HG02610 (cell line): ENCODE data around the gene GSTO1.

Source experiments
- ATAC-seq: cut with Tn5 transposase; IDR thresholded peaks from one replicate; pipeline ENCODE4 v1.9.1; 2021; ENCODE audit warnings: mild to moderate bottlenecking, moderate library complexity; ENCODE audit not compliant: unreplicated experiment

GSTO1 gene

GRCh38 chr10:104273899-104274575, 19.3 kb downstream of the GSTO1 start:
- no peak for ATAC-seq

DNA sequence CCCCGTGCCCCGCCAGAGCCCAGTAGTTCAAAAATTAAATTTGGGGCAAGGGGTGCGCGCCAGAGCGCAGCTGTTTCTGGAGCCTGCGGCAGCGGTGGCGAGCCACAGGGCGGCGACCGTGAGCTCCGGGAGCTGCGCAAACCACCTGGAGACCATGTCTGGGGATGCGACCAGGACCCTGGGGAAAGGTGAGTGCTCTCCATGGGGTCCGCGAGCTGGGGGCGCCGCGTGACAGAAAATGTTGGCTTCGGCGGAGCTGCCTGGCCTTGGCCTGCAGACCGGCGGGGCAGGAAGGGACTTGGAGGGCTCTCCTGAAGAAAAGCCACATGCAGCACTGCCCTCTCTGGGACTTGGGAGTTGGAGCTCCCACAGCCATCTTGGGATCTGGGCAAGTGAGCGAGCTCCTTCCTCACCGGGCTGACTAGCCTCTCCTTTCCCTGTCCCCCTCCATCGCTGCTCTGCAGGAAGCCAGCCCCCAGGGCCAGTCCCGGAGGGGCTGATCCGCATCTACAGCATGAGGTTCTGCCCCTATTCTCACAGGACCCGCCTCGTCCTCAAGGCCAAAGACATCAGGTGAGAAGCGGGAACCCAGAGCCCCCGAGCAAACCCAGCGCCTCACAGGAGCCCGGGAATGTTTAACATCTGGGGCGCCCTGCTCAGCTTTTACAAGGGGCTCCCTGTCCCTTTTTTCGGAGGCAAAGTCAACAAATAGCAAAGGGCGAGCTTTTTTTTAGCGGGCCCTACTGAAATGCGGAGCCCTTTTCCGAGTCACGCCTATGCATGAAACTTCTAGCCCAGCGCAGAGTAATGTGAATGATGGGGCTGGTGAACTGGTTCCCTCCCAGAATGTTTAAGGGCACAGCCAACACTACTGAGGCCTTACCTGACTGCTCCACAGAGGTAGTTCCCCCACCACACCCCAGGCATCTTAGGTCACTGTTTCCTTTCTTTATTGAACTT, 20.4 kb downstream of the GSTO1 start:
- peak; percentile 86 for ATAC-seq

GRCh38 chr10:104276192-104276591, 21.5 kb downstream of the GSTO1 start:
- ATAC-seq = no peak

- no peak for ATAC-seq
Measured at GRCh38 chr10:104277785-104278184, 23.1 kb downstream of the GSTO1 start.

GRCh38 chr10:104279550-104280259, 25.0 kb downstream of the GSTO1 start:
- no peak for ATAC-seq

- no peak for ATAC-seq
Measured at GRCh38 chr10:104281694-104282093, 27.0 kb downstream of the GSTO1 start.

DNA sequence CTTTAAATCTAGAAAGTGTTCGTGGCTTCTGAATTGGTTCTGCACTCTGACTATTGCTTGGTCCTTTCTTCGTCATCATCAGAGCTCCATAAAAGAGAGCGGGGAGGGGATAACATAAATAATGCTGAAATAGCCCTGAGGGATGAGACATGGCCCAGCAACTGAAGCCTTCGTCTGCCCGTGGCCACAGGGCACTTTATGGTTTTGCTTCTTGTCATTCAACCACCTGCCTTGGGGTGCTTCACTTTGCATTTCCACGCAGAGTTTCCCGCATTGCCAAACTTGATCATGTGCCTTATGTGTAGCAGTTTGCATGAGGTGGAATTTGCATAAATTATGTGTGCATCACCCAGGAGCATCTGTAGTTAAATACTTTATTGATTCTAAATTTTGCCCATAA, 30.2 kb downstream of the GSTO1 start:
- no peak for ATAC-seq

GRCh38 chr10:104286939-104287338, 32.2 kb downstream of the GSTO1 start:
- ATAC-seq = no peak

GRCh38 chr10:104288355-104288754, 33.7 kb downstream of the GSTO1 start:
- no peak for ATAC-seq

DNA sequence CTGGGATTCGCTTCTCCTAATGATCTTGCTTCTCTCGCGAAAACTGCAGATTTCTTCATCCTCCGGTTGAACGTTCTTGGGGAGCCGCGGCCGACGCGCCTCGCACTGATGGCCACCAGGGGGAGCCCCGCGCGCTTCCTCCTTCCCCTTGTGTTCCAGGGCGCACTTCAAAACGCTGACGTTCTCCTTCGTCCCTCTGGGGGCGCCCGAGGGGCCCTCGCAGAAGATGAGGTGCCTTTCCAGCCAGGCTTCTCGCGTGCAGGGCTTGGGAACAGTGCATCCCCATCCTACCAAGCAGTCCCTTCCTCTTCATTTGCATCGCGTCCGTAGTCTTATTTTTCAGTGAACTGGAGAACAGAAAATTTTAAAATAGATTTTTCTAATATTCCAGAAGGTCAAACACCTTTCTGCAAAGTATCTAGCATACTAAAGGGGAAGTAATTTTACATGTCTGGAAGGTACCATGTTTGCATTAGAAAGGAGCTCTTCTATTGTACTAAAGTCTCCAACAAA, 36.8 kb downstream of the GSTO1 start:
- ATAC-seq = peak; percentile 98

DNA sequence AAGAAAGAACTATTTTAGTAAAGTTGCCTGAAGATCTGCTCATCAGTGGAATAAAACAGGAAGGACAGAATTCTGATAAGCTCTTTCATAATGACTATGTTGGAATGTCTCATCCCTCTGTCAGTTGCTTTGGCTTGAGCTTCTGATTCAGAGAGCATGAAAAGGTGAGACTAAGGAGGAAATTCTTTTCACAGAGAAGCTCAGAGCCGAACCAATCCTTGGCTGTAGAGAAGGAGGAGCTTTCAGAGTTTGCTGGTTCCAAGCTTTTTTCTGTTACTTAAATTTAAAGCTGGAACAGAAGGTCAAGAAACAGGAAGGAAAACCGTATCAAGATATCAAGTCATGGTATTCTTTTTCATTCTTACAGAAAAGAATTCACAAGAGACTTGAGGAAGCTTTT, 38.3 kb downstream of the GSTO1 start:
- ATAC-seq = no peak

DNA sequence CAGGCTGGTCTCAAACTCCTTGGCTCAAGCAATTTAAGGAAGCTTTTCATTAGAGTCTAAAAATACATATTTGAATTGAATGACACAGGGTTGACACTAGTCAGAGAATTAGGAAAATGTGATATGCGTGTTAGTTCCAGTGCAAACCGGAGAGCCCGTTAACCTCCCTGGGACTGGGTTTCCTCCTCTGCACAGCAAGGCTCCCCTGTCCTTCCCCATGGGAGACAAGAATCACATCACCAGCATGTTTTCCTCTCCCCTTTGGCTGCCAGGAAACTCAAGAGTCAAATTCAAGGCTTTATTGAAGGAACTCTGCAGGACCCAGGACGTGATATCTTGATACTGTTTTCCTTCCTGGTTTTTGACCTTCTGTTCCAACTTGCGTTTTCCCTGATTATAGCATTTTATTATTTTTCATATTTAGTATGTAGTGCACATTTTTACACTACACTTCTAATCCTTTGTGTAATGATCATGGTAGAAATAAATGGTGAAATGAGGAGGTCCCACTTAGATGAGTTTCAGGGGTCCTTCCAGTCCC, 39.2 kb downstream of the GSTO1 start:
- no peak for ATAC-seq

DNA sequence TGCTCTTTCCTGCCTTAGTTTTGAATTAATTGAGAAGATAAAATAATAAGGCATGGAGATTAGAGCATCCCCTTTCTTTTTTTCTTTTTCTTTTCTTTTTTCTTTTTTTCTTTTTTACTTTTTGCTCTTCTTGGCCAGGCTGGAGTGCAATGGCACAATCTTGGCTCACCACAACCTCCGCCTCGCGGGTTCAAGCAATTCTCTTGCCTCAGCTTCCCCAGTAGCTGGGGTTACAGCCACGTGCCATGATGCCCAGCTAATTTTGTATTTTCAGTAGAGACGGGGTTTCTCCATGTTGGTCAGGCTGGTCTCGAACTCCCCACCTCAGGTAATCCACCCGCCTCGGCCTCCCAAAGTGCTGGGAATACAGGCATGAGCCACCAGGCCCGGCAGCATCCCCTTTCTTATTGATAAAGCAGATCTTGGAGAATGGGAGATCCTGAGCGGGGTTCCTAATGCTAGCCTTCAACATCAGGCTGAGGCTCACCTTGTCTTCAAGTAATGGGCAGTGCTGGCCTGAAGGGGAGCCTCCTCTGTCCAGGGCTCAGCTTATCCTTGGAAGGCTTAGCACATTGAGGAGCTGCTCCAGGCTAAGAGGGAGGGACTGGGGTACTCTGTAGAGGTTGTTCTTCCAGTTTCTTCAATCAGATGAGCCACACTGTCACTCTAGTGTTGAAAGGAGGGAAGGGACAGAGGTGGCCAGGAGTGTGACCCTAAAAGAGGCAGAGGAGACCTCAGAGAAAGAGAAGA, 42.2 kb downstream of the GSTO1 start:
- no peak for ATAC-seq

GRCh38 chr10:104297697-104298660, 43.3 kb downstream of the GSTO1 start:
- ATAC-seq = no peak

DNA sequence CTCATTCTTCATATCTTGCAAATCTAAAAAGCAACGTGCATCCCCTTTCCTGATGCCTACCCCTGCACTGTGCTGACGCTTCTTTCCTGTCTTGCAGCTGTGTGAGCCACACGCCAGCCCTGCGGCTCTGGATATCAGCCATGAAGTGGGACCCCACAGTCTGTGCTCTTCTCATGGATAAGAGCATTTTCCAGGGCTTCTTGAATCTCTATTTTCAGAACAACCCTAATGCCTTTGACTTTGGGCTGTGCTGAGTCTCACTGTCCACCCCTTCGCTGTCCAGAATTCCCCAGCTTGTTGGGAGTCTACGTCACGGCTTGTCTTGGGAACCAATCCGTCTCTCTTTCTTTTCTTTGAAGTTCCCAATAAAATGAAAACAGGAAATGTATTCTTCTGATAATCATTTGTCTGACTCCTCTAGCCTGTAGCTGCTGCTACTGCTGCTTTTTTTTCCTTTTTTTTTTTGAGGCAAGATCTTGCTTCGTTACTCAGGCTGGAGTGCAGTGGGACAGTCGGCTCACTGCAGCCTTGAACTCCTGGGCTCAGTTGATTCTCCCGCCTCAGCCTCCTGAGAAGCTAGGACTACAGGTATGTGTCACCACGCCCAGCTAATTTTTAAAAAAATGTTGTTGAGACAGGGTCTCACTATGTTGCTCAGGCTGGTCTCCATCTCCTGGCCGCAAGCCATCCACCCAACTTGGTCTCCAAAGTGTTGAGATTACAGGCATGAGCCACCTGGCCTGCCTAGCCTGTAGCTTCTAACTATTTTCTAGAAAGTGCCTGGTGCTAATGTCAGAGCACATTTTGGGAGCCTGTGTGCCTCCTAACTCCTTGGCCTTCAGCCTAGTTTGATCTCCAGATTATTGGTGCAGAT, 44.6 kb downstream of the GSTO1 start:
- no peak for ATAC-seq

DNA sequence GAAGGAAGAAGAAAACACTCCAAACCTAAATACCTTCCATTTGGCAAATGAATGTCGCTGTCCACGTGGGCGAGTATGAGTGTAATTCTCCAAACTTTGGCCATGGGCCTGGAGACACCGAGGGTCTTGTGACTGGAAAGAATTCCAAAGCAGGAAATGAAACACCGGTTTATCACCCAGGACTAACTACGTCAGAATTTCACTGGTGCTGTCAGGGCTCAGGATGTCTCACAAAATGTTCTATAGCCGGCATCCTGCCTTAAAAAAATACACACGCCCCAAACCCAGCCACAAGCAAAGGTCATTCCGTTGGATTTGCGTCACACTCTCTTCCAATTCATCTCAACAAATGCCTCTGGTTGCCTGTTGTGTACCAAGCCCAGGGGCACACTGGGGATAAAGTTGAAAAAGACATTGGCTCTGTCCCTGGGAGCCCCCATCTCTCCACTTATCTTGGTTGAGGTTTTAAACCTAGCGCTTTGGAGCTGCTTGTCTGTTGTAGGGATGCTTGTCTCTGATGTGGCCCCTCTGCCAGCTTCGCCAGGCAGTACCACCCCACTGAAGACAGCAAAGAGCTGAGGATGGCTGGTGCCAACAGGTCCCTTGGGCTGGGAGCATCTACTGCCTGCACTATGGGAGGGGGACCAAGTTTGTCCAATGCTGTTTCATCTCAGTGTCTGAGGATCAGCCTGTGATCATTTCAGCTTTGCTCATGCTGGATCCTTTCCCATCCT, 45.5 kb downstream of the GSTO1 start:
- no peak for ATAC-seq

- ATAC-seq = no peak
Measured at GRCh38 chr10:104300736-104301292, 46.1 kb downstream of the GSTO1 start.
